HG02970 (cell line): ENCODE results near the gene KRTAP10-3.
"Not testable (repeated sequence)": the region's sequence is repeated elsewhere in the genome, so short reads cannot be mapped to it uniquely, and the experiment has no call there.

Experiments
- ATAC-seq: cut with Tn5 transposase; IDR thresholded peaks from one replicate; pipeline ENCODE4 v1.9.1; 2021; ENCODE audit warnings: mild to moderate bottlenecking, moderate library complexity, moderate number of reproducible peaks; ENCODE audit not compliant: unreplicated experiment, low FRiP score

The KRTAP10-3 gene

GRCh38 chr21:44572959-44573583 lies 14.5 kb upstream of the KRTAP10-3 start:
- no peak for ATAC-seq

DNA sequence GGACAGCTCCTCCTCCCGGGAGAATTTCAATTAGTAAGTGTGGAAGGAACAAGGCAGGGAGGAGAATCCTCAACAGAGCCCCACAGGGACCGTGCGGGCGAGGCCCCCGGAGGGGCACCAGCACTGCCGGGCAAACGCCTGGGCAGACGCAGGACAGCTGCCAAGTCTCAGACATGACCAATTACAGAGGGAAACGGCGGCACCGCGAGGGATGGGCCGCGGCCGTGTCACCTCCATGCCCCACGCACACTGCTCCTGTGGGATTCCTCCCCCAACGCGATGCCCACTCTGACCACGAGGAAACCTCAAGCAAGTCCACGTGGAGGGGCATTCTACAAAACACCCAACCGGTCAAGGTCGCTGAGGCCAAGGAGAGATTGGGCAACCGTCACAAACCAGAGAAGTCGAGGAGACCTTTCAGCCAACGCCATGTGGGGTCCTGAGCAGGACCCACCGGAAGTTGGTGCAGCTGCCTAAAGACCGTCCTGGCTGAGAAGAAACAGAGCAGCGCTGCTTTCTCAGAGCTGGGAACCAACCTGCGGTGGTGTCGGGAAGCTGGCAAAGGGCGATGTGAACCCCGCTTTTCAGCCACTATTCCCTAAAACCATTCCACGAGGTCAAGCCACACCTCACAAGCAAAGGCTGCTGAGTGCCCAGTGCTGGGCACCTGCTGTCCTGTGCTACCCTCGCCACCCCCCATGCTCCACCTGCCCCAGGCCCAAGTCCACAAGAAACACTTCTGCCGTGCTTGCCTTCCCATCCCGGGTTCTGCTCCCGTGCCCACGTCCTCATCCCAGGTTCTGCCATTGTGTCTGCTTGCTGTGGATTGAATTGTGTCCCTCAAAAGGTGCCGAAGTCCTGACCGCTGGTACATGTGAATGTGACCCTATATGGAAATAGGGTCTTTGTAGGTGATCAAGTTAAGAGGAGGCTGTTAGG lies 13.5 kb upstream of the KRTAP10-3 start:
- no peak for ATAC-seq

- no peak for ATAC-seq
Measured at GRCh38 chr21:44571296-44571695, 12.7 kb upstream of the KRTAP10-3 start.

DNA sequence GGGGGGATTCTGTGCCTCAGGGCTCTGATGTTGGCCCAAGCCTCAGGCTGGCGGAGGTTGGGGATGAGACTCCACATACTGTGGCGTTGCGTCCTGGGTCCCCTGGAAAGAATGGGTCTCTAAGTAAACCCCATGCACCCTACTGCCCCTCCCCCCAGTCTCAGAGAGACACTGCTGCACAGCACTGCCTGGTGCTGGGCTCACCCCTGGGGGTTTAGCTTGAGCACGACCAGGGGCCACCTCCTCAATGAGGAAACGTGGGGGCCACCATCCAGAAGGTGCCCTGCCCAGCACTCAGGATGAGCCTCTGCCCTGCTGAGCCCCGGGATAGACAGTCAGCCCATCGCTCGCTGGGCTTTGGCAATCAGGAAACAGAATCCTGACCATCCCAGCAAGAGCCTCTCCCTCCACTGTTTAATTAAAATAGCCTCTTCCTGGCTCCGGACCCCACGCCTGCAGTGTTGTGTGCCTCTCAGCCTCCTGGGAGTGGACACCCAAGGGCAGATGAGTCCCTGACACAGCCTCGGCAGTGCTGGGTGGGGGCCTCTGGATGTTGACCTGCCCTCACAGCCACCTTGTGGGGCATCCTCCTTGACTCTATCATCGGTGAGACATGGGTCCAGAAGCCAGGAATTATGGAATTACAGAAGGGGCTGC lies 11.4 kb upstream of the KRTAP10-3 start:
- no peak for ATAC-seq

GRCh38 chr21:44568667-44569556 lies 10.3 kb upstream of the KRTAP10-3 start:
- ATAC-seq: no peak

GRCh38 chr21:44568261-44568660 lies 9.7 kb upstream of the KRTAP10-3 start:
- no peak for ATAC-seq

- ATAC-seq: no peak
Measured at GRCh38 chr21:44567481-44568171, 9.0 kb upstream of the KRTAP10-3 start.

DNA sequence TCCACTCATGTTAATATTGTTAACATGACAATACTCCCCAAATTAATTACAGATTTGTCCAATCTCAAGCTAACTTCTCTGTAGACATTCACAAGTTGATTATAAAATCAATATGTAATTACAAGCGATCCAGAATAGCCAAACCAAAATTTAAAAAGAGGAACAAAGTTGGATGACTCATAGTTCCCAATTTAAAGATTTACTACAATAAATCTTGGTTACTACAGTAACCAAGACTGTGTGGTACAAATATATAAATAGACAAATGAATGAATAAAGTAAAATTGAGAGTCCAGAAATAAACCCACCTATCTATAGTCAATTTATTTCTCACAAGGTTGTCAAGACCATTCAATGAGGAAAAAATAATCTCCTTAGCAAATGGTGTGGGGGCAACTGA lies 7.8 kb upstream of the KRTAP10-3 start:
- ATAC-seq: no peak

DNA sequence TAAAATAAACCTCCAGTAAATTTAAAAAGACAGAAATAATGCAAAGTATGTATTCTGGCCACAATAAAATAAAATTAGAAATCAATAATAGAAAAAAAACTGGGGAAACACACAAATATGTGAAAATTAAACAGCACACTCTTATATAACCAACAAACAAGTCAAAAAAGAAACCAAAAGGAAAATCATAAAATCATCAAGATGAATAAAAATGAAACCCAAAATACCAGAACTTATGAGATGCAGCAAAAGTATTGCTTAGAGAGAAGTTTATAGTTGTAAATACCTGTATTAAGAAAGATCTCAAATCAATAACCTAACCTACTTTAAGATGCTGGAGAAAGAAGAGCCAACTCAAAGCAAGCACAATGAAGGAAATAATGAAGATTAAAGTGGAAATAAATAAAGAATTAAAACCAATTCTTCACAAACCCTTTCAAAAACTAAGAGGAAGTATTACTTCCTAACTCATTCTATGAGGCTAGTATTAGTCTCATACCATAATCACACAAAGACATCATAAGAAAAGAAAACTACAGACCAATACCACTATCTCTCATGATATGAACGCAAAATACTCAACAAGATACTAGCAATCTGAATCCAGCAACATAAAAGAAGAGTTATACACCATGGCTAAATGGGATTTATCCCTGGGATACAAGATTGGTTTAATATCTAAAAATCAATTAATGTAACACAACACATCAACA lies 6.4 kb upstream of the KRTAP10-3 start:
- ATAC-seq: no peak

DNA sequence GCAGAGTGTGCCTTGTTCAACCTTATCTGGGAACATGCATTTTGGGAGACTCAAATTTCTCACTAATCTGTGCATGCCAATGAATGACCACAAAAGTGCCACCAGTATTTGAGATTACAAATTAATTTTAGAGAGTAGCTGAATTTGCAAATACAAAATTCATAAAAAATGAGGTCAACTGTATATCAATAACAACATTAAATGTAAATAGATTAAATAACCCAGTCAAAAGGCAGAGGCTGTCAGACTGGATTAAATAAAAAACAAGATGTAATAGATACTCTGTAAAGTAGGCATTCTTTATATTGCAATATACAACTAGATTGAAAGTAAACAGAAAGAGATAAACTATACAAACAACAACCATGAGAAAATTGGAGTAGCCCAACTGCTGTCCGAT lies 5.5 kb upstream of the KRTAP10-3 start:
- no peak for ATAC-seq

DNA sequence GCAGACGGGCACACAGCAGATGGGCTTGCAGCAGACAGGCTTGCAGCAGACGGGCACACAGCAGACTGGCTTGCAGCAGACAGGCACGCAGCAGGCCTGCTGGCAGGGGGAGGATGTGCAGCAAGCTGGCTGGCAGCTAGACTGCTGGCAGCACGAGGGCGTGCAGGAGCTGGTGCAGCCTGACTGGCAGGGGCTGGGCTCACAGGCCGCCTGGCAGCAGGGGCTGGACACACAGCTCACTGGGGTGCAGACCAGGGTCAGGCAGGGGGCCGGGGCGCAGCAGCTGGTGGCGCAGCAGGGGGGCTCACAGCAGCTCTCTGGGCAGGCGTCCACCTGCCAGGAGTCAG lies 293 bp downstream of the KRTAP10-3 start:
- not testable (repeated sequence) for ATAC-seq

GRCh38 chr21:44557491-44558328 lies 885 bp downstream of the KRTAP10-3 start:
- no peak for ATAC-seq

- no peak for ATAC-seq
Measured at GRCh38 chr21:44556879-44557278, 1.7 kb downstream of the KRTAP10-3 start.

GRCh38 chr21:44555200-44555875 lies 3.3 kb downstream of the KRTAP10-3 start:
- no peak for ATAC-seq

- no peak for ATAC-seq
Measured at GRCh38 chr21:44552681-44553080, 5.9 kb downstream of the KRTAP10-3 start.

- no peak for ATAC-seq
Measured at GRCh38 chr21:44552136-44552535, 6.5 kb downstream of the KRTAP10-3 start.

- no peak for ATAC-seq
Measured at GRCh38 chr21:44551340-44551961, 7.1 kb downstream of the KRTAP10-3 start, which contains the start of gene KRTAP10-2. Gene KRTAP10-2 (minus strand): TSS chr21:44551505. CDS start chr21:44551458, 47 bp downstream.
